ENCODE data around the gene PCDHGB3. TPM values are rescaled to one million over a fixed set of nuclear protein-coding genes. Genes with fewer than 3 reads are reported as not detected.

Gene PCDHGB3
- polyA plus RNA-seq, 3 donors, result not detected

DNA sequence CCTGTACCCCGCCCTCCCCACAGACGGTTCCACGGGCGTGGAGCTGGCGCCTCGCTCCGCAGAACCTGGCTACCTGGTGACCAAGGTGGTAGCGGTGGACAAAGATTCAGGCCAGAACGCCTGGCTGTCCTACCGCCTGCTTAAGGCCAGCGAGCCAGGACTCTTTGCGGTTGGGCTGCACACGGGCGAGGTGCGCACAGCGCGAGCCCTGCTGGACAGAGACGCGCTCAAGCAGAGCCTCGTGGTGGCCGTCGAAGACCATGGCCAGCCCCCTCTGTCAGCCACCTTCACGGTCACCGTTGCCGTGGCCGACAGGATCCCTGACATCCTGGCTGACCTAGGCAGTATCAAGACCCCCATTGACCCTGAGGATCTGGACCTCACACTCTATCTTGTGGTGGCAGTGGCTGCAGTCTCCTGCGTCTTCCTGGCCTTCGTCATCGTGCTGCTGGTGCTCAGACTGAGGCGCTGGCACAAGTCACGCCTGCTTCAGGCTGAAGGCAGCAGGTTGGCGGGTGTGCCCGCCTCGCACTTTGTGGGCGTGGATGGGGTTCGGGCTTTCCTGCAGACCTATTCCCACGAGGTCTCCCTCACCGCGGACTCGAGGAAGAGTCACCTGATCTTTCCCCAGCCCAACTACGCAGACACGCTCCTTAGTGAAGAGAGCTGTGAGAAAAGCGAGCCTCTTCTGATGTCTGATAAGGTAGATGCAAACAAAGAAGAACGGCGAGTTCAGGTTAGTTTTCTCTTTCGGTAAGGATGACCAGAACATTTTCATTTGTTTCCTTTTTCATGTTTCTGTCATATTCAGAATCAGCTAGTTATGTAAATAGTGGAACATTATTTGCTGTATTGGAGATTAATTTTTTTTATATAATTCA lies 3.8 kb upstream of the PCDHGB3 start:
- no peaks in the 10 kb centered on the region for H3K36me3 ChIP-seq (replicated peaks in 1 of 2; ENCODE audit: control insufficient read depth in 1 of 2, insufficient read depth in 2 of 2, low read length in 2 of 2)
- Mint-ChIP-seq H3K27me3 (ENCODE audit: low read depth in 3 of 3) (peaks cover 70 to 80% (median 78%) of the 10 kb centered on the region in 3 donors), H3K27ac (no peak overlapping the region), H3K9me3 (peaks cover 41 to 79% (median 70%) of the 10 kb centered on the region in 7 donors), H3K4me3 (peak overlapping the region in 1 of 2 donors; percentile 71), H3K4me1 (peaks cover 8% of the 10 kb centered on the region), H3K36me3 (peaks cover 11 to 14% of the 10 kb centered on the region in 2 donors)
- peaks cover 52 to 68% of the 10 kb centered on the region in 2 donors for H3K9me3 ChIP-seq (replicated peaks in 1 of 2; ENCODE audit: control insufficient read depth in 1 of 2, insufficient read depth in 1 of 2, low read length in 2 of 2)
- H3K4me2 ChIP-seq (replicated peaks; ENCODE audit: extremely low read depth, low read length, poor library complexity, severe bottlenecking), result no peak overlapping the region
- H3K4me3 ChIP-seq (replicated peaks in 1 of 3; ENCODE audit: low read depth in 2 of 3, low read length in 3 of 3), result no peak overlapping the region
- intact Hi-C loops (cut with micrococcal nuclease), result no loop called here
- H3K4me1 ChIP-seq (ENCODE audit: control insufficient read depth in 1 of 2, insufficient read depth in 2 of 2, low read length in 2 of 2), result no peaks in the 10 kb centered on the region
- H2AFZ ChIP-seq (ENCODE audit: insufficient read depth, low read depth, low read length, poor library complexity, severe bottlenecking), result no peak overlapping the region
- no peaks in the 10 kb centered on the region for H3K79me2 ChIP-seq (ENCODE audit: insufficient read depth, low read length)
- 36% methylated on average over 31 of the region's 46 CpGs for WGBS (ENCODE audit: insufficient coverage)
- H3K27ac ChIP-seq (ENCODE audit: low read depth in 1 of 2, low read length in 2 of 2), result no peak overlapping the region
- TF ChIP-seq, protein P1, sequence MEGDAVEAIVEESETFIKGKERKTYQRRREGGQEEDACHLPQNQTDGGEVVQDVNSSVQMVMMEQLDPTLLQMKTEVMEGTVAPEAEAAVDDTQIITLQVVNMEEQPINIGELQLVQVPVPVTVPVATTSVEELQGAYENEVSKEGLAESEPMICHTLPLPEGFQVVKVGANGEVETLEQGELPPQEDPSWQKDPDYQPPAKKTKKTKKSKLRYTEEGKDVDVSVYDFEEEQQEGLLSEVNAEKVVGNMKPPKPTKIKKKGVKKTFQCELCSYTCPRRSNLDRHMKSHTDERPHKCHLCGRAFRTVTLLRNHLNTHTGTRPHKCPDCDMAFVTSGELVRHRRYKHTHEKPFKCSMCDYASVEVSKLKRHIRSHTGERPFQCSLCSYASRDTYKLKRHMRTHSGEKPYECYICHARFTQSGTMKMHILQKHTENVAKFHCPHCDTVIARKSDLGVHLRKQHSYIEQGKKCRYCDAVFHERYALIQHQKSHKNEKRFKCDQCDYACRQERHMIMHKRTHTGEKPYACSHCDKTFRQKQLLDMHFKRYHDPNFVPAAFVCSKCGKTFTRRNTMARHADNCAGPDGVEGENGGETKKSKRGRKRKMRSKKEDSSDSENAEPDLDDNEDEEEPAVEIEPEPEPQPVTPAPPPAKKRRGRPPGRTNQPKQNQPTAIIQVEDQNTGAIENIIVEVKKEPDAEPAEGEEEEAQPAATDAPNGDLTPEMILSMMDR (IDR thresholded peaks at IDR 0.05), result no peak
- no peaks in the 10 kb centered on the region for H4K20me1 ChIP-seq (ENCODE audit: insufficient read depth, low read length)
- H3K9ac ChIP-seq (ENCODE audit: insufficient read depth, low read length, poor library complexity, severe bottlenecking), result no peak overlapping the region
- H3K27me3 ChIP-seq (ENCODE audit: control insufficient read depth in 2 of 2, insufficient read depth in 2 of 2, low read length in 2 of 2), result peaks cover 57 to 97% of the 10 kb centered on the region in 2 donors
- DNase-seq, result no peak

DNA sequence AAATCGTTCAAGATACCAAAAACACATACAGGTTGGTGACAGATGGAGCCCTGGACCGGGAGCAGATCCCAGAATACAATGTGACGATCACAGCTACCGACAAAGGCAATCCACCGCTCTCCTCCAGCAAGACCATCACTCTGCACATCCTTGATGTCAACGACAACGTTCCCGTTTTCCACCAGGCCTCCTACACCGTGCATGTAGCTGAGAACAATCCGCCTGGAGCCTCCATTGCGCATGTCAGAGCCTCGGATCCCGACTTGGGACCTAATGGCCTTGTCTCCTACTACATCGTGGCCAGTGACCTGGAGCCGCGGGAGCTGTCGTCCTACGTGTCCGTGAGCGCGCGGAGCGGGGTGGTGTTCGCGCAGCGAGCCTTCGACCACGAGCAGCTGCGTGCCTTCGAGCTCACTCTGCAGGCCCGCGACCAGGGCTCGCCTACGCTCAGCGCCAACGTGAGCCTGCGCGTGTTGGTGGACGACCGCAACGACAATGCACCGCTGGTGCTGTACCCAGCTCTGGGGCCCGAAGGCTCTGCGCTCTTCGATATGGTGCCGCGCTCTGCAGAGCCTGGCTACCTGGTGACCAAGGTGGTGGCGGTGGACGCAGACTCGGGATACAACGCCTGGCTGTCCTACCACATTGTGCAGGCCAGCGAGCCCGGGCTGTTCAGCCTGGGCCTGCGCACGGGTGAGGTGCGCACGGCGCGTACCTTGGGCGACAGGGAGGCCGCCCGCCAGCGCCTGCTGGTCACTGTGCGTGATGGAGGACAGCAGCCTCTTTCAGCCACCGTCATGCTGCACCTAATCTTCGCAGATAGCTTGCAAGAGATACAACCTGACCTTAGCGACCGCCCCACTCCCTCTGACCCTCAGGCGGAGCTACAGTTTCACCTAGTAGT lies 1.8 kb downstream of the PCDHGB3 start:
- H3K4me1 ChIP-seq (ENCODE audit: control insufficient read depth in 1 of 2, insufficient read depth in 2 of 2, low read length in 2 of 2), result no peaks in the 10 kb centered on the region
- H3K9me3 Mint-ChIP-seq, result peaks cover 42 to 79% (median 67%) of the 10 kb centered on the region in 7 donors
- H3K79me2 ChIP-seq (ENCODE audit: insufficient read depth, low read length), result no peaks in the 10 kb centered on the region
- H3K27ac Mint-ChIP-seq, result no peak overlapping the region
- H3K9ac ChIP-seq (ENCODE audit: insufficient read depth, low read length, poor library complexity, severe bottlenecking), result no peak overlapping the region
- H3K36me3 Mint-ChIP-seq, result peaks cover 6 to 11% of the 10 kb centered on the region in 2 donors
- TF ChIP-seq, protein P1 (IDR thresholded peaks at IDR 0.05), result no peak
- peaks cover 46 to 77% (median 72%) of the 10 kb centered on the region in 3 donors for H3K27me3 Mint-ChIP-seq (ENCODE audit: low read depth in 3 of 3)
- no peak overlapping the region for H3K4me2 ChIP-seq (replicated peaks; ENCODE audit: extremely low read depth, low read length, poor library complexity, severe bottlenecking)
- H3K4me1 Mint-ChIP-seq, result peaks cover 8% of the 10 kb centered on the region
- H3K4me3 ChIP-seq (replicated peaks in 1 of 3; ENCODE audit: low read depth in 2 of 3, low read length in 3 of 3), result no peak overlapping the region
- DNase-seq, result no peak
- no peak overlapping the region for H3K27ac ChIP-seq (ENCODE audit: low read depth in 1 of 2, low read length in 2 of 2)
- H3K36me3 ChIP-seq (replicated peaks in 1 of 2; ENCODE audit: control insufficient read depth in 1 of 2, insufficient read depth in 2 of 2, low read length in 2 of 2), result no peaks in the 10 kb centered on the region
- peaks cover 37 to 96% of the 10 kb centered on the region in 2 donors for H3K27me3 ChIP-seq (ENCODE audit: control insufficient read depth in 2 of 2, insufficient read depth in 2 of 2, low read length in 2 of 2)
- H3K9me3 ChIP-seq (replicated peaks in 1 of 2; ENCODE audit: control insufficient read depth in 1 of 2, insufficient read depth in 1 of 2, low read length in 2 of 2), result peaks cover 59 to 66% of the 10 kb centered on the region in 2 donors
- H4K20me1 ChIP-seq (ENCODE audit: insufficient read depth, low read length), result no peaks in the 10 kb centered on the region
- no peak overlapping the region for H2AFZ ChIP-seq (ENCODE audit: insufficient read depth, low read depth, low read length, poor library complexity, severe bottlenecking)
- intact Hi-C loops (cut with micrococcal nuclease), result no loop called here
- WGBS (ENCODE audit: insufficient coverage), result 40% methylated on average over 69 of the region's 69 CpGs
- peak overlapping the region in 1 of 2 donors; percentile 59 for H3K4me3 Mint-ChIP-seq

Data from CD14-positive monocyte (primary cell).